HG03442 (cell line): ENCODE data around the gene ZRANB1.

Experiments
- ATAC-seq: cut with Tn5 transposase; IDR thresholded peaks from one replicate; pipeline ENCODE4 v1.9.1; 2021; ENCODE audit warnings: mild to moderate bottlenecking, moderate library complexity; ENCODE audit not compliant: unreplicated experiment

ZRANB1 gene

DNA sequence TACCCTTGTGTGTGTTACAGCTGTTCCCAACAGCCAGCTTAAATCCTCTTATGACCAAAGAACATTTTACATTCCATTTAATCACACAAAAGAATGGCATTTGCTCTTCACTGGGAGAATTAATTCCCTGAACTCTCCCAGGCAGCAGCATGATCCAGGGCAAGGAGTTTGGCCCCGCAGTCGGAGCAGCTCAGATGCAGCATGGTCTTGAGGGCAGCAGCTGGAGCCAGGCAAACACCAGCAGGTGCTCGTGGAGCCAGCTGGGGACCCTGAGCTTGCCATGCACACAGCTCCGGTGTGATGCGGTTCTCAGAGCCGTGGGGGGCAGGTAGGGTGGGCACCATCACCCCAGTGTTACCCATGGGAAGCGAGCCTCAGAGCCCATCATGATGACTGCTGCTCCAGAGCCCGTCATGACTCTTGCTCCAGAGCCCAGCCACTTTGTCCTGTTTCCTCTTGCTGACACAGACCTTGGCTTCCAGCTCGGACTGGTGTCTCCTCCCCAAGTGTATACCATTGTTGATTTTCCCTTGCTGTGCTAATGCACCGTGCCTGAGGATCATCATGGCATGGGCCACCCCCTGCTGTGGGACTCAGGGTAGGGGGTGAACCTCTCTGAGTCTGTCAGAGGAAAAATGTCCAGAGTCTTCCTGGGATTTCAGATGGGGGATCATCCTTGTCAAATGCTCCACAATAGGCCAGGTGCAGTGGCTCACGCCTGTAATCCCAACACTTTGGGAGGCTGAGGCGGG lies 75.8 kb downstream of the ZRANB1 start:
- ATAC-seq, result no peak

- ATAC-seq, result no peak
Observed at GRCh38 chr10:125018576-125019143, 76.7 kb downstream of the ZRANB1 start.

- no peak for ATAC-seq
Observed at GRCh38 chr10:125020386-125020785, 78.5 kb downstream of the ZRANB1 start.

- ATAC-seq, result no peak
Observed at GRCh38 chr10:125020871-125021270, 78.9 kb downstream of the ZRANB1 start.

DNA sequence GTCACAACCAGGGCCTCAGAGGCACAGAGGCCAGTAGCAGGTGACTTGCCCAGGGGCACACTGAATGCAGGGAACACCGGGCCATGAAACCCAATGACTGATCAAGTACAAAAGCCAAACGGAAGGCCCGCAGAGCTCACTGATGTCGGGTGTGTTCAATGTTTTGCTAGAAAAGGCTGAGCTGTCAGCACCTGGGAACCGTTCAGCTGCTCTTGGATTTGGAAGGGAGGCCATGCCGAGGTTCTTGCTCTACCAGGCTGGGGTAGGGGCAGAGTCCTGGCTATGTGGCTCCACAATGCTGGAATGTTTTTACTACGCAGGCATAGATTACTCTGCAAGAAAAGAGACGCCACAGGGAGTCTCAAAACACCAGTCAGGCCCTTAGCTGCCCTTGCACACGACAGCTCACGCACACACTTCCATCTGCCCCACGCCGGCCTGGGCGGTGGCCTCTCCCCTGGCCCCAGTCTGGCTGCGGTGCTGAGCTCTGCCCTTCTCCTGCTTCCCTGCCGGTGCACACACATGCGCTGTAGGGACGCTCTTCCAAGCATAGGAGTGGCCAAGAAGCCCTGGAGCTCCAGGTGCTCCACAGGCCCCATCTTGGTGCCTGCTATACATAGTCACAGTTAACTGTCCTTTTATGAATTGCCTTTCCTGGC lies 79.9 kb downstream of the ZRANB1 start:
- ATAC-seq, result no peak

DNA sequence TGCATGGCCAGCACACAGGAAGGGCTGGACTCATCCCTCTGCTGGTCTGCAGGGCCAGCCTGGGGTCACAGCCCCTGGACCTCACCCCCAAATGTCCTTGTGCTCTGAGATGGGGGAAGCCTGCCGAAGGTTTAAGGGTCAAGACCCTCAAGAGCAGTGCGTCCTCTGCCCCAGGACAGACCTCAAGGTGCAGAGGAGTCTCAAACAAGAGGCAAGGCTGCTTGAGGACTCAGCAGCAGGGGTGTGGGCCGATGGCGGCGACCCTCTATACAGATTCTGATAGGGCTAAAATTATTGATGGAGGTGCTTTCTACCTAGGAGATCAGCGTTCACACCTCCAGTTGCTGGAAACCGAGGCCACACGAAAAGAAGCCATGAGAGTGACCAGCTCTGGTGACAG lies 80.7 kb downstream of the ZRANB1 start:
- no peak for ATAC-seq

GRCh38 chr10:125023255-125023654 lies 81.3 kb downstream of the ZRANB1 start:
- no peak for ATAC-seq

GRCh38 chr10:125023862-125024496 lies 82.1 kb downstream of the ZRANB1 start:
- ATAC-seq, result no peak

- ATAC-seq, result no peak
Observed at GRCh38 chr10:125024497-125025234, 82.7 kb downstream of the ZRANB1 start.

DNA sequence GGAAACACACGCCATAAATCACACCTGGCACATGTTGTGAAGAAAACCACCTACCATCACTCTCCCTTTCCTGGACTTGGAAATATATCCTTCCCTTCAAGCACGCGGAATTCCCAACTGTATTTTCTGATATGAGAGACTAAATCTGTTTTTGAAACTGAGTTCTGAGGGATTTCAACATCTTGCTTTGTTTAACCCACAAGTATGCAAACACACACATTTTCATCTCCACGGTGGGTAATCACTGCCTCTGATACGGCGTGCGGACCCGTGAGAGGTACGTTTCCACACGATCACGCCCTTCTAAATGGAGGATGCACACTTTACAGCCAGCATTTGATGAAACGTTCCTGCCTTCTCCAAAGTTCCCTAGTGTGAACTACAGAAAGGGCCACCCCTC lies 83.4 kb downstream of the ZRANB1 start:
- ATAC-seq, result no peak

- ATAC-seq, result no peak
Observed at GRCh38 chr10:125026036-125026931, 84.4 kb downstream of the ZRANB1 start.

GRCh38 chr10:125026974-125027735 lies 85.2 kb downstream of the ZRANB1 start:
- ATAC-seq, result no peak

DNA sequence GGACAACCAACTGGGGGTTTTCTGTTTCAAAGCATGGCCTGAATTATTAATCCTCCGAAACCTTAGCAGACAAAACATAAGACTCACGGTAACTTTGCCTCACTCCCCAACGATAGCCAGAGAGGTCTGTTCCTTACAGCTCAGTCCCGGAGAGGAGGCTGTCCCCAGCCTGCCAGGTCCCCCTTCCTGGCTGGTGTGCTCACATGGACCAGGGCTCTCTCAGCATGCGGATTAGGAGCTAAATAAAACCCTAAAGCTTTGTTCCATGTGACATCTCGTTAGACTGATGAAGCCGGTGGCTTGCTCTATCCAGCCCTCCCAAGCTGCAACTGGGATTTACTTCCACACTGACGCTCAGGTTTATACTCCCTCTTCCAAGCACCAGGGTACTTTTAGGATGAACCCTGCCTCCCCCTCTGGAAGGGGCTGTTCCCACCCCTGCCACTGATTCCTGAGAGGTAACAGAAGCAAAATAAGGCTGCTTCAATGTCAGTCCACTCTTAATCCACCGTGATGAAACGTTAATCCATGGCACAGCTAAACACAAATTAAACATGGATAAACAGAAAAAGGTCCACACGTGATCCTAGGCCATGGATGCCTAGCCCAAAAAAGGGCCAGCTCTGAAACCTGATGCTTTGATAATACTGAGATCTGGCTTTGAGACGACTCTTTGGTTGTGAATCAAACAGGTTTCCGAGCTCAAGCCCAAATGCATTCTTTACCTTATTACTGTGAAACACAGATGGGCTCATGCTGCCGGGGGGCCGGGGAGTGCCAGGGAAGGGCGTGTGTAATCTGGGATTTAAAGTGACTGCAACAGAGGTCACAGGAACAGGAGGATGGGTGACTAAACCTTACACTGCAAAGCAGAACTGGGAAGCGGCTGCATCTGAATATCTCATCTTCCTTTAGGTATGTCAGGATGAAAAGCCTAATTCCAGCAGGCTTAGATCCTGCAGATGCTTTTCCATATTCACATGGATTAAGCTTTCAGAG lies 86.2 kb downstream of the ZRANB1 start:
- ATAC-seq, result no peak

DNA sequence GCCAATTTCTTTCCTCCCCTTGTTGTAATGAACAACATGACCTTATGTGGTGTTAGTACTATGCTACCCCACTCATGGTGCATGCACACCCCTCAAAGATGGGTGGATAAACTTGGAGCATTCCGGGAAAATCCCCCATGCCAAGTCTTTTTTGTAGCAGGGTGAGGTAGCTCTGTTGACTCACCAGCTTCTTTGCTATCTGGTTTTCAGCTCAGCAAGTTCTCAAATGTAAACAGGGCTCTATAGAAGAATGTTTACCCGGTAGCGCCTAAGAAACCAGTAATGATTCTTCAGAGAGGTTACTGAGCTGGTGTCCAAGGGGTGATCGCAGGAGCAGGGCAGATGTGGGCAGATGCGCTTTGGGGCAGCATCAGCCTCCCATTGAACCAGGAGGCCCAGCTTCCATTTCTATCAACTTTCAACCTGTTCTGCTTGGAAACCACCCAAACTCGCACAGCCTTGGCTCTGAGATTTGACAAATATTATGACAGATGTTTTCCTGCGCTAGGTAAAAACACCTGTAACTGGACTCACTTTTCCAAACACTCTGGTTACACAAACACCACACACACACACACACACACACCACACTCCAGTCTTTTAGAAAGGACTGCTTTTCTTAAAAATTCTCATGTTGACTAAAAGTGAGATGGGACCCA lies 87.8 kb downstream of the ZRANB1 start:
- ATAC-seq, result no peak

DNA sequence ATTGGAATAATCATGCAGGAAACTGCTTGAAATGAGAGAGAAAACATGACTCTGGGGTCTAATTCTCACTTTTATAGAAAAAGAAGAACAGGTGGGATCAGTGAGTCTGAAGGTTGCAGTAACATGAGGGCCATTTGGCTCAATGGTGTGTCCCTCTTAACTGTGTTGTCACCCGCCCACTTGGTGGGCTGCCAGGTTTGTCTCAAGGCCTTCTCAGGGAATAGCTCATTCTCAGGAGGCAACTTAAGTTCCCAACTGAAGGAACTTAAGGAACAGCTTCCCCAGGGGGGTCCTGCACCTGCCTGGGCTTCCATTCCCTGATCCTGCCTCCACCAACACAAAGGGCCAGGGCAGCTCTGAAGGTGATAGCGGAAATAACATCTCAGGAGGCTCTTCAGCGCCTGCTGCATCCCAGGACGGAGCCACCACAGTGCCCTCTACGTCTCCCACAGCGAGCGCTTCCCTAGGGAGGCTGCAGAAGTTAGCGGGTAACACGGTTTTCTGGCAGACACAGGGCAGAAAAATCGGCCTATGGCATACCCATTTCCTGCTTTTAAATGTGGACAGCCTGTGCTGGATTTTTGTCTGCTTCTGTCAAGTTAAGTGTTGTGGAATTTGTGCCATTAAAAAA lies 88.8 kb downstream of the ZRANB1 start:
- ATAC-seq, result no peak

GRCh38 chr10:125032474-125033020 lies 90.6 kb downstream of the ZRANB1 start:
- no peak for ATAC-seq
